Measurements from ENCODE around the gene ACAA2.
"Not testable (repeated sequence)": the region's sequence is repeated elsewhere in the genome, so short reads cannot be mapped to it uniquely, and the experiment has no call there.

ACAA2 gene

GRCh38 chr18:49811151-49811938 is 2.0 kb downstream of the ACAA2 start:
- no peak for DNase-seq (ENCODE audit: low spot score)

- not testable (repeated sequence) for DNase-seq (ENCODE audit: low spot score)
These were observed 4.7 kb downstream of the ACAA2 start for GRCh38 chr18:49808553-49809191.

- DNase-seq (ENCODE audit: low spot score) = no peak
These were observed 9.2 kb downstream of the ACAA2 start for GRCh38 chr18:49804096-49804495.

- no peak for DNase-seq (ENCODE audit: low spot score)
These were observed 10.7 kb downstream of the ACAA2 start for GRCh38 chr18:49802623-49803022.

GRCh38 chr18:49800491-49800890 is 12.8 kb downstream of the ACAA2 start:
- not testable (repeated sequence) for DNase-seq (ENCODE audit: low spot score)

GRCh38 chr18:49799806-49800205 is 13.5 kb downstream of the ACAA2 start:
- not testable (repeated sequence) for DNase-seq (ENCODE audit: low spot score)

GRCh38 chr18:49798001-49798400 is 15.3 kb downstream of the ACAA2 start:
- DNase-seq (ENCODE audit: low spot score) = no peak

GRCh38 chr18:49795612-49796552 is 17.5 kb downstream of the ACAA2 start:
- no peak for DNase-seq (ENCODE audit: low spot score)

GRCh38 chr18:49794743-49795142 is 18.6 kb downstream of the ACAA2 start:
- DNase-seq (ENCODE audit: low spot score) = no peak

- DNase-seq (ENCODE audit: low spot score) = not testable (repeated sequence)
These were observed 23.7 kb downstream of the ACAA2 start for GRCh38 chr18:49789560-49790134.

GRCh38 chr18:49788327-49788898 is 24.9 kb downstream of the ACAA2 start:
- no peak for DNase-seq (ENCODE audit: low spot score)

- DNase-seq (ENCODE audit: low spot score) = no peak
These were observed 27.2 kb downstream of the ACAA2 start for GRCh38 chr18:49786019-49786720.

- DNase-seq (ENCODE audit: low spot score) = no peak
These were observed 28.7 kb downstream of the ACAA2 start for GRCh38 chr18:49784427-49785185.

GRCh38 chr18:49783631-49784030 is 29.7 kb downstream of the ACAA2 start:
- DNase-seq (ENCODE audit: low spot score) = not testable (repeated sequence)

- no peak for DNase-seq (ENCODE audit: low spot score)
These were observed 34.4 kb downstream of the ACAA2 start for GRCh38 chr18:49778826-49779465.

- no peak for DNase-seq (ENCODE audit: low spot score)
These were observed 44.1 kb downstream of the ACAA2 start for GRCh38 chr18:49769047-49769728.

GRCh38 chr18:49768051-49768391 is 45.3 kb downstream of the ACAA2 start:
- peak; percentile 35 for DNase-seq (ENCODE audit: low spot score)

GRCh38 chr18:49767111-49768050 is 46.0 kb downstream of the ACAA2 start:
- no peak for DNase-seq (ENCODE audit: low spot score)
